Activated B cell treated with CpG ODN at 0.5 μM for 24 hours (primary cell): ENCODE results near the gene PLIN1. TPM values are rescaled to one million over a fixed set of nuclear protein-coding genes. Genes with fewer than 3 reads are reported as not detected.

ENCODE experiments used
- ATAC-seq: fragments of 200-7000 bp; cut with Tn5 transposase; one replicate; pipeline ENCODE4 v1.10.0; 2021; ENCODE audit warnings: low read depth, mild to moderate bottlenecking, moderate library complexity
- CTCF ChIA-PET: fragments of 350-600 bp; sonication (Branson Sonifier 250); formaldehyde crosslinking; loops from one replicate; lab custom pipeline; 2021; ENCODE audit warnings: antibody characterized with exemption; lab: Charles Lee
- POLR2A ChIA-PET: fragments of 350-600 bp; sonication (Branson Sonifier 250); formaldehyde crosslinking; loops from one replicate; lab custom pipeline; 2021; ENCODE audit warnings: antibody characterized with exemption; lab: Charles Lee
- DNase-seq: peaks from one replicate; pipeline ENCODE4 v3.0.0; 2022
- H3K27ac Mint-ChIP-seq: one replicate; pipeline ENCODE4 v1.8.0; 2020; ENCODE audit warnings: mixed read lengths
- H3K27me3 Mint-ChIP-seq: one replicate; pipeline ENCODE4 v1.8.0; 2021; ENCODE audit warnings: mixed read lengths
- H3K36me3 Mint-ChIP-seq: one replicate; pipeline ENCODE4 v1.8.0; 2021; ENCODE audit warnings: low read depth, mixed read lengths
- H3K4me1 Mint-ChIP-seq: one replicate; pipeline ENCODE4 v1.8.0; 2021; ENCODE audit warnings: mixed read lengths
- H3K4me3 Mint-ChIP-seq: one replicate; pipeline ENCODE4 v1.8.0; 2020; ENCODE audit warnings: mild to moderate bottlenecking, mixed read lengths
- H3K9me3 Mint-ChIP-seq: one replicate; pipeline ENCODE4 v1.8.0; 2020; ENCODE audit warnings: mixed read lengths
- CTCF ChIP-seq: fragments of 200-600 bp; IDR thresholded peaks from one replicate; pipeline ENCODE4 v1.8.0; 2022; ENCODE audit warnings: antibody characterized with exemption, mild to moderate bottlenecking
- intact Hi-C: fragments of 100-400 bp; cut with micrococcal nuclease; formaldehyde crosslinking; loops from one replicate; pipeline ENCODE4 v1.15.1; 2024
- total RNA-seq: library from RNA; stranded (reverse); gene quantifications from 2 replicates; pipeline ENCODE4 v1.2.3, GENCODE V29; 2022

The PLIN1 gene
- total RNA-seq = 0.27 and 0.71 TPM in 2 replicates

GRCh38 chr15:89679212-89679611 is at the start of gene PLIN1:
Gene PLIN1 (minus strand): TSS chr15:89679367. CDS start chr15:89677489, 1,878 bp downstream.
- ATAC-seq (no peak), DNase-seq (no peak)
- intact Hi-C loops = no loop called here
- no peak for TF ChIP-seq CTCF
- no peaks in the 10 kb centered on the region for H3K36me3 Mint-ChIP-seq
- CTCF ChIA-PET = no interaction called here
- H3K4me1 Mint-ChIP-seq = no peaks in the 10 kb centered on the region
- no peak within 1 kb of the TSS for H3K4me3 Mint-ChIP-seq
- POLR2A ChIA-PET = no interaction called here
- H3K27me3 Mint-ChIP-seq = no peaks in the 10 kb centered on the region
- no peaks in the 10 kb centered on the region for H3K9me3 Mint-ChIP-seq
- no peak within 1 kb of the TSS for H3K27ac Mint-ChIP-seq

- Mint-ChIP-seq H3K4me1 (no peaks in the 10 kb centered on the region), H3K27ac (no peak overlapping the region), H3K27me3 (peaks cover 5% of the 10 kb centered on the region), H3K9me3 (peaks cover 3% of the 10 kb centered on the region), H3K36me3 (no peaks in the 10 kb centered on the region), H3K4me3 (no peak overlapping the region)
- CTCF ChIA-PET = no interaction called here
- DNase-seq (no peak), ATAC-seq (no peak)
- POLR2A ChIA-PET = interaction anchor here (1.2 kb wide), 1 partner anchor 12 kb away, joined by 3 read pairs; no protein-coding TSS in a partner anchor
- TF ChIP-seq CTCF = no peak
- intact Hi-C loops = no loop called here
Observed at GRCh38 chr15:89728254-89728653, 49.1 kb upstream of the PLIN1 start.

- no peak for TF ChIP-seq CTCF
- Mint-ChIP-seq H3K9me3 (peaks cover 5% of the 10 kb centered on the region), H3K27me3 (peaks cover 11% of the 10 kb centered on the region), H3K36me3 (no peaks in the 10 kb centered on the region), H3K4me3 (no peak overlapping the region), H3K27ac (no peak overlapping the region), H3K4me1 (no peaks in the 10 kb centered on the region)
- intact Hi-C loops = no loop called here
- ATAC-seq (no peak), DNase-seq (no peak)
- ChIA-PET CTCF (no interaction called here), POLR2A (no interaction called here)
Observed at GRCh38 chr15:89725064-89725463, 45.9 kb upstream of the PLIN1 start.

- CTCF ChIA-PET = no interaction called here
- no peak for TF ChIP-seq CTCF
- intact Hi-C loops = no loop called here
Observed at GRCh38 chr15:89724621-89725020, 45.5 kb upstream of the PLIN1 start.

GRCh38 chr15:89723031-89723430 is 43.9 kb upstream of the PLIN1 start:
- Mint-ChIP-seq H3K4me1 (no peaks in the 10 kb centered on the region), H3K4me3 (no peak overlapping the region), H3K36me3 (no peaks in the 10 kb centered on the region), H3K27me3 (peaks cover 9% of the 10 kb centered on the region), H3K27ac (no peak overlapping the region), H3K9me3 (peaks cover 5% of the 10 kb centered on the region)
- intact Hi-C loops = no loop called here
- CTCF ChIA-PET = interaction anchor here (1.0 kb wide), 1 partner anchor 17 kb away, joined by 3 read pairs; no protein-coding TSS in a partner anchor
- DNase-seq = no peak
- POLR2A ChIA-PET = no interaction called here
- TF ChIP-seq CTCF = no peak
- ATAC-seq = no peak

More at GRCh38 chr15:89724621-89725020, 45.5 kb upstream of the PLIN1 start:
- Mint-ChIP-seq H3K27ac (no peak overlapping the region), H3K9me3 (peaks cover 5% of the 10 kb centered on the region), H3K4me1 (no peaks in the 10 kb centered on the region), H3K4me3 (no peak overlapping the region), H3K36me3 (no peaks in the 10 kb centered on the region), H3K27me3 (peaks cover 9% of the 10 kb centered on the region)
- ATAC-seq = no peak
- DNase-seq = no peak
- POLR2A ChIA-PET = no interaction called here
